Stomach (tissue), 9 donors: Measurements from ENCODE around the gene ESR1. TPM values are rescaled to one million over a fixed set of nuclear protein-coding genes. Genes with fewer than 3 reads are reported as not detected.

ENCODE experiments used
- DNase-seq, 2 donors: peaks; one replicate each; pipeline versions ENCODE4 v3.0.0 to v3.0.0-alpha.2; 2013 to 2019
- H3K27ac ChIP-seq, 5 donors: fragments of 200-600 bp in 4 of 5; sonication (generic) in 4 of 5; one replicate each; pipeline ENCODE4 v1.5.1; 2013 to 2019; ENCODE audit warnings: mild to moderate bottlenecking in 1 of 5, moderate library complexity in 1 of 5
- H3K27me3 ChIP-seq, 3 donors: fragments of 200-600 bp; sonication (generic); one replicate each; pipeline ENCODE4 v1.5.1; 2017 to 2019; ENCODE audit warnings: mixed run types in 1 of 3
- H3K36me3 ChIP-seq, 4 donors: fragments of 200-600 bp; sonication (generic); 1 replicate in 3 of 4; 2 replicates in 1 of 4; pipeline ENCODE4 v1.5.1; 2016 to 2019
- H3K4me1 ChIP-seq, 4 donors: fragments of 200-600 bp; sonication (generic); one replicate each; pipeline ENCODE4 v1.5.1; 2016 to 2019
- H3K4me3 ChIP-seq, 4 donors: fragments of 200-600 bp; sonication (generic) in 3 of 4; one replicate each; pipeline ENCODE4 v1.5.1; 2016 to 2019; ENCODE audit warnings: mild to moderate bottlenecking in 1 of 4
- H3K9me3 ChIP-seq, 4 donors: fragments of 200-600 bp; sonication (generic); one replicate each; pipeline ENCODE4 v1.5.1; 2016 to 2019
- EP300 ChIP-seq: sonication (generic); formaldehyde crosslinking; IDR thresholded peaks from one replicate; pipeline ENCODE4 v1.6.1; 2017; ENCODE audit warnings: antibody characterized with exemption
- POLR2A ChIP-seq, 4 donors: fragments of 450-650 bp; IDR thresholded peaks; one replicate each; pipeline ENCODE4 v1.6.1; 2016; ENCODE audit warnings: antibody characterized with exemption in 4 of 4, control low read depth in 2 of 4, mild to moderate bottlenecking in 1 of 4, moderate library complexity in 1 of 4
- POLR2AphosphoS5 ChIP-seq, 3 donors: sonication (generic); formaldehyde crosslinking; IDR thresholded peaks; one replicate each; pipeline ENCODE4 v1.6.1; 2016; ENCODE audit warnings: antibody characterized with exemption in 3 of 3
- WGBS, 5 donors: extraction: QIAGEN DNeasy Blood & Tissue Kit in 3 of 5; methylation state at CpG; one replicate each; pipeline versions ENCODE4 v1.1.5 to v1.1.7; 2013 to 2018; 5-methylcytosine and 5-hydroxymethylcytosine counted together
- intact Hi-C: fragments of 100-400 bp; cut with DNase I; formaldehyde crosslinking; loops from one replicate; pipeline ENCODE4 v1.15.1; 2023; ENCODE audit warnings: low total_unique reads
- polyA plus RNA-seq, 3 donors: library from polyadenylated mRNA; stranded (reverse); fragments of 200-250 nt; gene quantifications; one replicate each; pipeline ENCODE4 v1.2.3, GENCODE V29; 2013
- total RNA-seq, 5 donors: library from RNA; depleted of rRNA; stranded (reverse); fragments of >200 nt; gene quantifications; one replicate each; pipeline versions ENCODE4 v1.1.0 to v1.2.3, GENCODE V29; 2014 to 2016
- TF ChIP-seq, protein P1 (sequence below), 7 experiments: fragments of 450-650 bp in 4 of 7; fragments of 200-600 bp in 3 of 7; sonication (generic) in 3 of 7; IDR thresholded peaks; one replicate each; pipeline ENCODE4 v1.5.1; 2016 to 2019; ENCODE audit warnings: antibody characterized with exemption in 7 of 7, control low read depth in 2 of 7, mild to moderate bottlenecking in 1 of 7
- donor health status: healthy with polysubstance abuse.
- donor health status: Bipolar disorder and iron deficiency.
- donor health status: healthy.

Gene ESR1
- total and polyA plus RNA-seq, 8 donors: 0.05 to 2.0 (median 1.8) TPM; not detected in 3

DNA sequence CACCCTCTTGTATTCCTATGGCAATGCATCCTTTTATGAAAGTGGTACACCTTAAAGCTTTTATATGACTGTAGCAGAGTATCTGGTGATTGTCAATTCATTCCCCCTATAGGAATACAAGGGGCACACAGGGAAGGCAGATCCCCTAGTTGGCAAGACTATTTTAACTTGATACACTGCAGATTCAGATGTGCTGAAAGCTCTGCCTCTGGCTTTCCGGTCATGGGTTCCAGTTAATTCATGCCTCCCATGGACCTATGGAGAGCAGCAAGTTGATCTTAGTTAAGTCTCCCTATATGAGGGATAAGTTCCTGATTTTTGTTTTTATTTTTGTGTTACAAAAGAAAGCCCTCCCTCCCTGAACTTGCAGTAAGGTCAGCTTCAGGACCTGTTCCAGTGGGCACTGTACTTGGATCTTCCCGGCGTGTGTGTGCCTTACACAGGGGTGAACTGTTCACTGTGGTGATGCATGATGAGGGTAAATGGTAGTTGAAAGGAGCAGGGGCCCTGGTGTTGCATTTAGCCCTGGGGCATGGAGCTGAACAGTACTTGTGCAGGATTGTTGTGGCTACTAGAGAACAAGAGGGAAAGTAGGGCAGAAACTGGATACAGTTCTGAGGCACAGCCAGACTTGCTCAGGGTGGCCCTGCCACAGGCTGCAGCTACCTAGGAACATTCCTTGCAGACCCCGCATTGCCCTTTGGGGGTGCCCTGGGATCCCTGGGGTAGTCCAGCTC, 292.1 kb downstream of the ESR1 start:
- TF ChIP-seq, protein P1, sequence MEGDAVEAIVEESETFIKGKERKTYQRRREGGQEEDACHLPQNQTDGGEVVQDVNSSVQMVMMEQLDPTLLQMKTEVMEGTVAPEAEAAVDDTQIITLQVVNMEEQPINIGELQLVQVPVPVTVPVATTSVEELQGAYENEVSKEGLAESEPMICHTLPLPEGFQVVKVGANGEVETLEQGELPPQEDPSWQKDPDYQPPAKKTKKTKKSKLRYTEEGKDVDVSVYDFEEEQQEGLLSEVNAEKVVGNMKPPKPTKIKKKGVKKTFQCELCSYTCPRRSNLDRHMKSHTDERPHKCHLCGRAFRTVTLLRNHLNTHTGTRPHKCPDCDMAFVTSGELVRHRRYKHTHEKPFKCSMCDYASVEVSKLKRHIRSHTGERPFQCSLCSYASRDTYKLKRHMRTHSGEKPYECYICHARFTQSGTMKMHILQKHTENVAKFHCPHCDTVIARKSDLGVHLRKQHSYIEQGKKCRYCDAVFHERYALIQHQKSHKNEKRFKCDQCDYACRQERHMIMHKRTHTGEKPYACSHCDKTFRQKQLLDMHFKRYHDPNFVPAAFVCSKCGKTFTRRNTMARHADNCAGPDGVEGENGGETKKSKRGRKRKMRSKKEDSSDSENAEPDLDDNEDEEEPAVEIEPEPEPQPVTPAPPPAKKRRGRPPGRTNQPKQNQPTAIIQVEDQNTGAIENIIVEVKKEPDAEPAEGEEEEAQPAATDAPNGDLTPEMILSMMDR (IDR thresholded peaks at IDR 0.05): no peak
- TF ChIP-seq POLR2A (IDR thresholded peaks at IDR 0.05): no peak
- no peak for TF ChIP-seq POLR2AphosphoS5 (IDR thresholded peaks at IDR 0.05)
- no peak for TF ChIP-seq EP300
- Histone ChIP-seq H3K27me3 (no peaks in the 10 kb centered on the region), H3K4me3 (no peak overlapping the region), H3K36me3 (no peaks in the 10 kb centered on the region), H3K9me3 (no peaks in the 10 kb centered on the region), H3K27ac (peak overlapping the region in 3 of 5 donors; percentile 16 to 51 (median 42)), H3K4me1 (peaks cover 0 to 11% (median 4%) of the 10 kb centered on the region in 4 donors)
- 91 to 95% (median 92%) methylated on average over 3 to 4 of the region's 4 CpGs for WGBS, 5 donors
- intact Hi-C loops: no loop called here
- DNase-seq: no peak

DNA sequence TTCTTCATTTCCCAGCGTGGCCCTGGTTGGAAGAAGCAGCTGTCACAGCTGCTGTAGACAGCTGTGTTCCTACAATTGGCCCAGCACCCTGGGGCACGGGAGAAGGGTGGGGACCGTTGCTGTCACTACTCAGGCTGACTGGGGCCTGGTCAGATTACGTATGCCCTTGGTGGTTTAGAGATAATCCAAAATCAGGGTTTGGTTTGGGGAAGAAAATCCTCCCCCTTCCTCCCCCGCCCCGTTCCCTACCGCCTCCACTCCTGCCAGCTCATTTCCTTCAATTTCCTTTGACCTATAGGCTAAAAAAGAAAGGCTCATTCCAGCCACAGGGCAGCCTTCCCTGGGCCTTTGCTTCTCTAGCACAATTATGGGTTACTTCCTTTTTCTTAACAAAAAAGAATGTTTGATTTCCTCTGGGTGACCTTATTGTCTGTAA, 292.7 kb downstream of the ESR1 start:
- Histone ChIP-seq H3K4me3 (no peak overlapping the region), H3K36me3 (no peaks in the 10 kb centered on the region), H3K27ac (peak overlapping the region in 3 of 5 donors; percentile 16 to 51 (median 42)), H3K27me3 (no peaks in the 10 kb centered on the region), H3K4me1 (peaks cover 0 to 11% (median 4%) of the 10 kb centered on the region in 4 donors), H3K9me3 (no peaks in the 10 kb centered on the region)
- no peak for DNase-seq
- TF ChIP-seq, protein P1 (IDR thresholded peaks at IDR 0.05): no peak
- TF ChIP-seq EP300 (no peak), POLR2A (IDR thresholded peaks at IDR 0.05) (no peak), POLR2AphosphoS5 (IDR thresholded peaks at IDR 0.05) (no peak)
- intact Hi-C loops: no loop called here
- WGBS, 5 donors: 34 to 59% (median 36%) methylated on average over 6 to 7 of the region's 7 CpGs

DNA sequence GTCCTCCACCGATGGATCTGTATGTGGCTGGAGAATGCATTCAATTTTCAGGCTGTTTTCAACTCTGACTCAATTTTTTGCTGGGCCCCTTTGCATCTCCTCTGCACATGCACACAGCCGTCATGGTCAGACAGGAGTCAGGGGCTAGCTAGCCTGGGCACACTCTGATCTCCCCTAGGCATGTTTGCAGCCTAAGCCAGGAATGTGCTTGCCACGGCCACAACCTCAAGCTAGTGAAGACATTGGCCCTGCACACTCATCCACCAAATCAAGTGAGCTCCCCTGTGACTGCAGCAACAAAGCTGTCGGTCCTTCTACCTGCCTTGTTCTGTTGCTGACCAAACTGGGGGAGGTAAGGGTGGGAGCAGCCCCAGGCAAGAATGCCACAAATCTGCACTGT, 300.5 kb downstream of the ESR1 start:
- H3K4me1 ChIP-seq: peaks cover 0 to 20% (median 9%) of the 10 kb centered on the region in 4 donors
- no peak overlapping the region for H3K27ac ChIP-seq
- no peaks in the 10 kb centered on the region for H3K36me3 ChIP-seq
- H3K9me3 ChIP-seq: no peaks in the 10 kb centered on the region
- TF ChIP-seq POLR2AphosphoS5 (IDR thresholded peaks at IDR 0.05) (no peak), POLR2A (IDR thresholded peaks at IDR 0.05) (no peak), EP300 (no peak)
- TF ChIP-seq, protein P1 (IDR thresholded peaks at IDR 0.05): no peak
- no peak for DNase-seq
- H3K4me3 ChIP-seq: no peak overlapping the region
- no peaks in the 10 kb centered on the region for H3K27me3 ChIP-seq
- 67 to 85% (median 82%) methylated on average over 4 of the region's 4 CpGs for WGBS, 5 donors
- intact Hi-C loops: no loop called here

DNA sequence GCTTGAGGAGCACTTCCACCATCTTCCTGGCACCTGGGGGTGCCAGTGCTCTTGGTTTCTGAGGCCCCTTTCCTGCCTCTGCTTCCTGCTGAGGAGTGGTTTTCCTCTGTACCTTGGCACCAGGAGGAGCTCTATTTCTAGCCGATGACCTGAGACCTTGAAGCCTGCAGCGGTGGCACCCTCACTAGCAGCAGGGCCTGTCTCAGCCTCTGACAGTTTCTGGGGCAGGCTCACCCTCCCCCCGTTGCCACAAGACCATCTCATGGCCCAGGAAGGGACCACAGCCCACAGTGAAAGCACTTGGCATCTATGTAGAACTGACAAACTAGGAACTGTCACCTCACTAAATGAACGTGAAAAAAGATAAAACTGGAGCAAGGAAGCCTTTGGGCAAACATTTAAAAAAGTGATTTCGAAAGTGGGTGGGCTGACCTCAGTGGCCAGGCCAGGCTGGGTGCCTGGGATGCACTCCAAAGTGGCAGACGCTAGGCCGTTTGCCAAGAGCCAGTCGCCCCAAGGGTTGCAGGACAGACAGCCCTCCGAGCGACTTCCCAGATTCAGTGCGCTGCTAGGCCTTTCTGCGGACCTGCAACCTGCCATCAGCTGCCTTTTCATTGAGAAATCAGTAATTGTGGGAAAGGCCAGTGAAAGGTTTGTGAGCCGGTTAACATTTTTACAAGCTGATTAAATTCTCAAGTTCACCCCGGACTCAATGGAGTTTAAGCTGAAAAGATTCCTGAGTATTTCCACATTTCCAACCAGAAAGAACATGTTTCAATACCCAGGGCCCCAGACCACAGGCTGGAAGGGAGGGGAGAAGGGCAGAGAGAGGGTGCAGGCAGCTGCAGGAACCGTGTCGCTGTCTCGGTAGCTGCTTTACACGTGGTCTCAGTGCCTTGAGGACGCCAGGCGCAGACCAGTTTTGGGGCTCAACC, 303.7 kb downstream of the ESR1 start:
- peak overlapping the region in 1 of 5 donors; percentile 32 for H3K27ac ChIP-seq
- intact Hi-C loops: no loop called here
- H3K4me3 ChIP-seq: no peak overlapping the region
- TF ChIP-seq, protein P1 (IDR thresholded peaks at IDR 0.05): no peak
- TF ChIP-seq POLR2AphosphoS5 (IDR thresholded peaks at IDR 0.05) (no peak), POLR2A (IDR thresholded peaks at IDR 0.05) (no peak), EP300 (no peak)
- WGBS, 5 donors: 59 to 67% (median 64%) methylated on average over 20 of the region's 20 CpGs
- H3K27me3 ChIP-seq: no peaks in the 10 kb centered on the region
- DNase-seq: peak in 1 of 2 donors; percentile 20
- H3K4me1 ChIP-seq: peaks cover 0 to 20% (median 9%) of the 10 kb centered on the region in 4 donors
- H3K9me3 ChIP-seq: no peaks in the 10 kb centered on the region
- H3K36me3 ChIP-seq: no peaks in the 10 kb centered on the region
